Caco-2 (cell line): Measurements from ENCODE around the gene WNK1. TPM values are rescaled to one million over a fixed set of nuclear protein-coding genes. Genes with fewer than 3 reads are reported as not detected.

Experiments used
- BruUV-seq: library from RNA; stranded (reverse); fragments of 400-500 nt; replicated peaks from 2 replicates; lab custom pipeline; 2021; lab: Mats Ljungman, UMichigan
- CTCF ChIA-PET: fragments of 300-600 bp; sonication (Branson Sonifier 250); formaldehyde crosslinking; loops from one replicate; lab custom pipeline; 2022; ENCODE audit warnings: antibody characterized with exemption; lab: Charles Lee
- POLR2A ChIA-PET: fragments of 300-600 bp; sonication (Branson Sonifier 250); formaldehyde crosslinking; loops from one replicate; lab custom pipeline; 2022; ENCODE audit warnings: antibody characterized with exemption; lab: Charles Lee
- DNase-seq, 2 experiments: peaks; one replicate each; pipeline versions ENCODE4 v3.0.0 to v3.0.0-alpha.2; 2020 to 2022
- H3K27me3 ChIP-seq: replicated peaks from 2 replicates; pipeline ENCODE4 v1.6.0; 2011; ENCODE audit warnings: low read length; ENCODE audit not compliant: control insufficient read depth, insufficient read depth
- H3K36me3 ChIP-seq: 2 replicates; pipeline ENCODE4 v1.5.1; 2011; ENCODE audit warnings: low read length; ENCODE audit not compliant: control insufficient read depth, insufficient read depth
- H3K4me1 ChIP-seq: fragments of 250-450 bp; sonication (Bioruptor Pico); 2 replicates; pipeline ENCODE4 v1.5.1; 2020; ENCODE audit warnings: mild to moderate bottlenecking
- H3K4me3 ChIP-seq: 2 replicates; pipeline ENCODE4 v1.5.1; 2011; ENCODE audit warnings: low read depth, mild to moderate bottlenecking, control low read depth, low read length
- H3K9me3 ChIP-seq: fragments of 250-450 bp; sonication (Bioruptor Pico); 2 replicates; pipeline ENCODE4 v1.5.1; 2020; ENCODE audit warnings: mild to moderate bottlenecking, moderate library complexity
- H3K27ac Mint-ChIP-seq: one replicate; pipeline ENCODE4 v1.8.0; 2022; ENCODE audit warnings: mixed read lengths; ENCODE audit not compliant: unreplicated experiment
- H3K27me3 Mint-ChIP-seq: one replicate; pipeline ENCODE4 v1.8.0; 2022; ENCODE audit warnings: mixed read lengths; ENCODE audit not compliant: insufficient read depth, unreplicated experiment
- H3K36me3 Mint-ChIP-seq: one replicate; pipeline ENCODE4 v1.8.0; 2022; ENCODE audit warnings: mild to moderate bottlenecking, mixed read lengths; ENCODE audit not compliant: insufficient read depth, unreplicated experiment
- H3K4me1 Mint-ChIP-seq: one replicate; pipeline ENCODE4 v1.8.0; 2022; ENCODE audit warnings: low read depth, mixed read lengths; ENCODE audit not compliant: unreplicated experiment
- H3K4me3 Mint-ChIP-seq: one replicate; pipeline ENCODE4 v1.8.0; 2022; ENCODE audit warnings: mild to moderate bottlenecking, moderate library complexity, mixed read lengths; ENCODE audit not compliant: unreplicated experiment
- H3K9me3 Mint-ChIP-seq: one replicate; pipeline ENCODE4 v1.8.0; 2022; ENCODE audit warnings: mixed read lengths; ENCODE audit not compliant: unreplicated experiment
- intact Hi-C: fragments of 100-400 bp; cut with micrococcal nuclease; formaldehyde crosslinking; loops from one replicate; pipeline ENCODE4 v1.10.0; 2022; ENCODE audit not compliant: unreplicated experiment
- total RNA-seq: library from RNA; stranded (reverse); gene quantifications from 2 replicates; pipeline ENCODE4 v1.2.3, GENCODE V29; 2022
- TF ChIP-seq, protein P1 (sequence below), 2 experiments: fragments of 200-600 bp in 1 of 2; IDR thresholded peaks; 1 replicate in 1 of 2; 2 replicates in 1 of 2; pipeline versions ENCODE4 v1.5.1 to v1.8.0; 2011 to 2022; ENCODE audit warnings: antibody characterized with exemption in 1 of 2, control low read depth in 1 of 2, inconsistent platforms in 1 of 2, low read depth in 1 of 2, low read length in 1 of 2, mild to moderate bottlenecking in 1 of 2, moderate library complexity in 1 of 2; ENCODE audit not compliant: insufficient read depth in 1 of 2, severe bottlenecking in 1 of 2, unreplicated experiment in 1 of 2

The WNK1 gene
- total RNA-seq, 1 experiment from 2014 or later, result 224 TPM

DNA sequence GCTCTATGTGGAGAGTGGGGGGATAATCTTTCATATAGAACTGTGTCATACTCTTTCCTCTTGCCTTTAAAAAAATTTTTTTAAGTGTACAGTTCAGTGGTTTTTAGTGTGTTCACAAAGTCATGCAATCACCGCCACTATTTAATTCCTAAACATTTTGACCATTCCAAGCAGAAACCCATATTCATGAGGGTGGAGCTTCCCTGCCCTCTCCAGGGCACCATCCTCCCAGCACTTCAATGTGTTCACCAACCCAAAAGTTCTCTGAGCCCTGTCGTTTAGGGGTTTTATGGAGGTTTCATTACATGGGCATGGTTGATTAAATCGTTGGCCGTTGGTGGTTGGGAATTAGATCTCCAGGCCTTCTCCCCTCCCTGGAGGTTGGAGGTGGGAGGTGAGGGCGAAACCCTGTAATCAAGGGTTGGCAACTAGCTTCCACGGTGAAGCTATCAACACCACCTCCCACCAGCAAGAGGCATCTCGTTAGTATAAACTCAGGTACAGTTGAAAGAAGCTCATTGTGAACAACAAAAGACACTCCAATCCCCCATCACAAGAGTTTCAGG lies 42.8 kb upstream of the WNK1 start:
- Mint-ChIP-seq H3K4me3 (no peak overlapping the region), H3K27ac (no peak overlapping the region), H3K4me1 (peaks cover 9% of the 10 kb centered on the region), H3K9me3 (no peaks in the 10 kb centered on the region), H3K27me3 (no peaks in the 10 kb centered on the region), H3K36me3 (no peaks in the 10 kb centered on the region)
- no peaks in the 10 kb centered on the region for H3K27me3 ChIP-seq
- intact Hi-C loops, result no loop called here
- BruUV-seq, result no TSS peak
- H3K4me1 ChIP-seq, result peaks cover 5% of the 10 kb centered on the region; the same call in 1 of the 2 replicates
- DNase-seq, result no peak
- TF ChIP-seq, protein P1, sequence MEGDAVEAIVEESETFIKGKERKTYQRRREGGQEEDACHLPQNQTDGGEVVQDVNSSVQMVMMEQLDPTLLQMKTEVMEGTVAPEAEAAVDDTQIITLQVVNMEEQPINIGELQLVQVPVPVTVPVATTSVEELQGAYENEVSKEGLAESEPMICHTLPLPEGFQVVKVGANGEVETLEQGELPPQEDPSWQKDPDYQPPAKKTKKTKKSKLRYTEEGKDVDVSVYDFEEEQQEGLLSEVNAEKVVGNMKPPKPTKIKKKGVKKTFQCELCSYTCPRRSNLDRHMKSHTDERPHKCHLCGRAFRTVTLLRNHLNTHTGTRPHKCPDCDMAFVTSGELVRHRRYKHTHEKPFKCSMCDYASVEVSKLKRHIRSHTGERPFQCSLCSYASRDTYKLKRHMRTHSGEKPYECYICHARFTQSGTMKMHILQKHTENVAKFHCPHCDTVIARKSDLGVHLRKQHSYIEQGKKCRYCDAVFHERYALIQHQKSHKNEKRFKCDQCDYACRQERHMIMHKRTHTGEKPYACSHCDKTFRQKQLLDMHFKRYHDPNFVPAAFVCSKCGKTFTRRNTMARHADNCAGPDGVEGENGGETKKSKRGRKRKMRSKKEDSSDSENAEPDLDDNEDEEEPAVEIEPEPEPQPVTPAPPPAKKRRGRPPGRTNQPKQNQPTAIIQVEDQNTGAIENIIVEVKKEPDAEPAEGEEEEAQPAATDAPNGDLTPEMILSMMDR (IDR thresholded peaks at IDR 0.05; ENCODE audit: insufficient read depth in 1 of 2, low read depth in 1 of 2, low read length in 1 of 2, severe bottlenecking in 1 of 2, unreplicated experiment in 1 of 2), result no peak
- CTCF ChIA-PET, result interaction anchor here (1.3 kb wide), 1 partner anchor 42 kb away, joined by 10 read pairs; no protein-coding TSS in a partner anchor
- POLR2A ChIA-PET, result interaction anchor here (0.6 kb wide), 1 partner anchor 10 kb away, joined by 3 read pairs; no protein-coding TSS in a partner anchor
- no peak overlapping the region for H3K4me3 ChIP-seq
- no peaks in the 10 kb centered on the region for H3K9me3 ChIP-seq
- H3K36me3 ChIP-seq, result no peaks in the 10 kb centered on the region

DNA sequence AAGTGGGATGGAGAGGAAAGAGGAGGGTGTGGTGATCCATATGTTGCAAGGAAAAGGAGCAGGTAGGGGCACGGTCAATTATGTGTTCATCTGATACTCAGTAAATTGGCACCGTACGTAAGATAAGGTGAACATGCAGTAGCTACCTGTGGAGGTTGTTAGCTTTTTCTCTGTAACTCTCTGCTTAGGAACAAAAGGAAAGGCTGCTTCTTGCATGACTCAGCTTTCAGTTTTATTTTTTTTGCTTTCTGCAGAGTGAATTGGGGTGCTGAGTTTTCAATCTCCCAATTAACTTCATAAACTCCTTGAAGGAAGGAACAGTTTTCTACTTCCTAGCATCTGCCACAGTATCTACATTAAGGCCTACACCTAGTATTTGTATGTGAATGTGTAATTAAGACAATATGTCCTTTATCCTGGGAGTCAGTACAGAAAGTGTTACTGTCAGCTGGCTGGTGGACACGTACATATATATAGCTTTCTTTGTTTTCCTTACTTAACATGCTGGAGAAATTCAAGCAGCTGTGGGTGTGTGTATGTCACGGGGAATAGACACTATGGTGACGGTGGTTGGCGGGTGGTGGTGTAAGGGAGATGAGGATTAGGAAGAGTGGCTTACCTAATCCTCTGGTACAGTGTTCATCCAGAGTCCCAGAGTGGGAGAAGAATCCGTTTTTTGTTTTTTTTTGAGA lies 40.1 kb upstream of the WNK1 start:
- intact Hi-C loops, result no loop called here

DNA sequence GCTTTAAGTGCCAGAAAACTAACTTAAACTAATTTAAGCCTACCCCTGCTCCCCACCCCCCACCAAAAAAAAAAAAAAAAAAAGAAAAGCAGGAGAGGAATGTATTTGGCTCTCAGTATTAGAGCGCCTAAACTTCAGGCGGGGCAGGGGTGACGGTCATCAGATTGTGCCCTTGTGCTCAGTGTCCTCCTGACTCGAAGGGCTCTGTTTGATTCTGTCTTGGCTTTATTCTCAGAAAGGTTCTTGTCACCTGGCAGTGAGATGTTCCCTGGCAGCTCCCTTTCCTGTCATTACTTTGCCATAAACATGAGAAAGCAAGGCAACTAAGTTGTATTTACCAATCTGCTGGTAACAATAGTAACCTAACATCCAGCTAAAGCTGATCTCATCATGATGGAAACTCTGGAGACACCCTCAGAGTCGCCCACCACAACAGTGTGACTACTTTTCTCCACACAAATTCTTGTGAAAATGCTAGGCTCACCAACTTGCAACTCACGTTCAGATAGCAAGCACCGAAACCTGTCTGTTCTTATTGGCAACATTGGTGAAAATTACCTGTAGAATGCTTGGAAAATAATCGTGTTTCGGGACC lies 39.0 kb upstream of the WNK1 start:
- Mint-ChIP-seq H3K36me3 (no peaks in the 10 kb centered on the region), H3K27me3 (no peaks in the 10 kb centered on the region), H3K4me1 (peaks cover 9% of the 10 kb centered on the region), H3K27ac (no peak overlapping the region), H3K4me3 (no peak overlapping the region), H3K9me3 (no peaks in the 10 kb centered on the region)
- TF ChIP-seq, protein P1 (IDR thresholded peaks at IDR 0.05; ENCODE audit: insufficient read depth in 1 of 2, low read depth in 1 of 2, low read length in 1 of 2, severe bottlenecking in 1 of 2, unreplicated experiment in 1 of 2), result no peak
- intact Hi-C loops, result no loop called here
- Histone ChIP-seq H3K36me3 (no peaks in the 10 kb centered on the region), H3K4me3 (no peak overlapping the region), H3K4me1 (peaks cover 5% of the 10 kb centered on the region; the same call in 1 of the 2 replicates), H3K9me3 (no peaks in the 10 kb centered on the region), H3K27me3 (no peaks in the 10 kb centered on the region)
- CTCF ChIA-PET, result interaction anchor here (1.9 kb wide), 1 partner anchor 38 kb away, joined by 12 read pairs; no protein-coding TSS in a partner anchor
- DNase-seq, result no peak
- BruUV-seq, result no TSS peak
- POLR2A ChIA-PET, result no interaction called here

More for the DNA sequence above, 40.1 kb upstream of the WNK1 start:
- CTCF ChIA-PET, result interaction anchor here (1.9 kb wide), 1 partner anchor 39 kb away, joined by 12 read pairs; no protein-coding TSS in a partner anchor
- Mint-ChIP-seq H3K27me3 (no peaks in the 10 kb centered on the region), H3K36me3 (no peaks in the 10 kb centered on the region), H3K9me3 (no peaks in the 10 kb centered on the region), H3K27ac (no peak overlapping the region), H3K4me3 (no peak overlapping the region), H3K4me1 (peaks cover 9% of the 10 kb centered on the region)
- no peak for DNase-seq
- Histone ChIP-seq H3K9me3 (no peaks in the 10 kb centered on the region), H3K4me3 (no peak overlapping the region), H3K27me3 (no peaks in the 10 kb centered on the region), H3K36me3 (no peaks in the 10 kb centered on the region), H3K4me1 (peaks cover 5% of the 10 kb centered on the region; the same call in 1 of the 2 replicates)
- TF ChIP-seq, protein P1 (IDR thresholded peaks at IDR 0.05; ENCODE audit: insufficient read depth in 1 of 2, low read depth in 1 of 2, low read length in 1 of 2, severe bottlenecking in 1 of 2, unreplicated experiment in 1 of 2), result no peak
- POLR2A ChIA-PET, result no interaction called here
- BruUV-seq, result no TSS peak
